Tibial nerve (tissue), 4 donors: Measurements from ENCODE around the gene KPTN.

Experiments
- CTCF ChIP-seq, 5 experiments: fragments of 200-600 bp in 3 of 5; fragments of 450-650 bp in 2 of 5; sonication (generic) in 3 of 5; IDR thresholded peaks; one replicate each; pipeline ENCODE4 v1.5.1; 2016 to 2019; ENCODE audit warnings: antibody characterized with exemption in 5 of 5, mild to moderate bottlenecking in 3 of 5, moderate library complexity in 2 of 5
- EP300 ChIP-seq, 2 donors: sonication (generic); formaldehyde crosslinking; IDR thresholded peaks; one replicate each; pipeline ENCODE4 v1.6.1; 2017; ENCODE audit warnings: antibody characterized with exemption in 2 of 2, mild to moderate bottlenecking in 1 of 2
- POLR2A ChIP-seq, 2 donors: fragments of 450-650 bp; IDR thresholded peaks; one replicate each; pipeline ENCODE4 v1.6.1; 2017; ENCODE audit warnings: antibody characterized with exemption in 2 of 2, mild to moderate bottlenecking in 2 of 2, moderate library complexity in 2 of 2

- TF ChIP-seq POLR2A (IDR thresholded peaks at IDR 0.05) (no peak), CTCF (IDR thresholded peaks at IDR 0.05) (no peak), EP300 (IDR thresholded peaks at IDR 0.05) (no peak)
These were observed 2.5 kb downstream of the KPTN start for GRCh38 chr19:47481460-47482052.
